WERI-Rb-1 (cell line): ENCODE results near the gene PTPRT.

ENCODE experiments used
- DNase-seq: peaks from one replicate; pipeline ENCODE4 v3.0.0-alpha.2; 2020
- H3K27ac ChIP-seq: fragments of 250-450 bp; sonication (Bioruptor Pico); 2 replicates; pipeline ENCODE4 v1.5.1; 2020; ENCODE audit warnings: mild to moderate bottlenecking, moderate library complexity
- H3K27me3 ChIP-seq: fragments of 250-450 bp; sonication (Bioruptor Pico); 2 replicates; pipeline ENCODE4 v1.5.1; 2021; ENCODE audit warnings: mild to moderate bottlenecking, low read depth, moderate library complexity; ENCODE audit not compliant: insufficient read depth, severe bottlenecking
- H3K36me3 ChIP-seq: fragments of 250-450 bp; sonication (Bioruptor Pico); 2 replicates; pipeline ENCODE4 v1.5.1; 2020; ENCODE audit warnings: mild to moderate bottlenecking, moderate library complexity
- H3K4me3 ChIP-seq: 2 replicates; pipeline ENCODE4 v1.5.1; 2011; ENCODE audit warnings: low read depth, mild to moderate bottlenecking, control low read depth, low read length
- H3K9me3 ChIP-seq: fragments of 250-450 bp; sonication (Bioruptor Pico); 2 replicates; pipeline ENCODE4 v1.5.1; 2021; ENCODE audit warnings: mild to moderate bottlenecking, moderate library complexity; ENCODE audit not compliant: severe bottlenecking
- TF ChIP-seq, protein P1 (sequence below): IDR thresholded peaks from 2 replicates; pipeline ENCODE4 v1.5.1; 2011; ENCODE audit warnings: low read depth, mild to moderate bottlenecking, control low read depth, inconsistent platforms, low read length

PTPRT gene

DNA sequence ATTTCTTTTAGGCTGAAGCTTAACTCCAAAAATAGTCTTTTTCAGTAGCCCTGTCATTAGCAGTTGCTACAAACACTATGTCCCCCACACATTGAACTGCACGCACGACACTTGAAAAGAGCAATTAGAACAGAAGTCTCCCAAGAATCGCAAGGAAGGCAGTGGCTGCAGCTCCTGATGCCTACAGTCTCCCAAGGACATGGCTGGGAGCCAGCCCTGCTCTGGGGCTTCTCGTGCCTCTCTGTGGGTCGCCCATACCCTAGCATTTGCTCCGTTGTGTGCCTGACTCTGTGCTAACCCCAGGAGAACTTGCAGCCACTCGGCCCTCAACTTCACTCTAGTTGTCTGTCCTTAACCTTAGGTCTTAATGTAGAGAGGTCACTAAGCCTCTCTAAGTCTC is 454.2 kb downstream of the PTPRT start:
- H3K36me3 ChIP-seq = no peaks in the 10 kb centered on the region
- TF ChIP-seq, protein P1, sequence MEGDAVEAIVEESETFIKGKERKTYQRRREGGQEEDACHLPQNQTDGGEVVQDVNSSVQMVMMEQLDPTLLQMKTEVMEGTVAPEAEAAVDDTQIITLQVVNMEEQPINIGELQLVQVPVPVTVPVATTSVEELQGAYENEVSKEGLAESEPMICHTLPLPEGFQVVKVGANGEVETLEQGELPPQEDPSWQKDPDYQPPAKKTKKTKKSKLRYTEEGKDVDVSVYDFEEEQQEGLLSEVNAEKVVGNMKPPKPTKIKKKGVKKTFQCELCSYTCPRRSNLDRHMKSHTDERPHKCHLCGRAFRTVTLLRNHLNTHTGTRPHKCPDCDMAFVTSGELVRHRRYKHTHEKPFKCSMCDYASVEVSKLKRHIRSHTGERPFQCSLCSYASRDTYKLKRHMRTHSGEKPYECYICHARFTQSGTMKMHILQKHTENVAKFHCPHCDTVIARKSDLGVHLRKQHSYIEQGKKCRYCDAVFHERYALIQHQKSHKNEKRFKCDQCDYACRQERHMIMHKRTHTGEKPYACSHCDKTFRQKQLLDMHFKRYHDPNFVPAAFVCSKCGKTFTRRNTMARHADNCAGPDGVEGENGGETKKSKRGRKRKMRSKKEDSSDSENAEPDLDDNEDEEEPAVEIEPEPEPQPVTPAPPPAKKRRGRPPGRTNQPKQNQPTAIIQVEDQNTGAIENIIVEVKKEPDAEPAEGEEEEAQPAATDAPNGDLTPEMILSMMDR = no peak
- no peaks in the 10 kb centered on the region for H3K9me3 ChIP-seq
- no peak overlapping the region for H3K4me3 ChIP-seq
- no peaks in the 10 kb centered on the region for H3K27me3 ChIP-seq
- no peak for DNase-seq
- no peak overlapping the region for H3K27ac ChIP-seq

DNA sequence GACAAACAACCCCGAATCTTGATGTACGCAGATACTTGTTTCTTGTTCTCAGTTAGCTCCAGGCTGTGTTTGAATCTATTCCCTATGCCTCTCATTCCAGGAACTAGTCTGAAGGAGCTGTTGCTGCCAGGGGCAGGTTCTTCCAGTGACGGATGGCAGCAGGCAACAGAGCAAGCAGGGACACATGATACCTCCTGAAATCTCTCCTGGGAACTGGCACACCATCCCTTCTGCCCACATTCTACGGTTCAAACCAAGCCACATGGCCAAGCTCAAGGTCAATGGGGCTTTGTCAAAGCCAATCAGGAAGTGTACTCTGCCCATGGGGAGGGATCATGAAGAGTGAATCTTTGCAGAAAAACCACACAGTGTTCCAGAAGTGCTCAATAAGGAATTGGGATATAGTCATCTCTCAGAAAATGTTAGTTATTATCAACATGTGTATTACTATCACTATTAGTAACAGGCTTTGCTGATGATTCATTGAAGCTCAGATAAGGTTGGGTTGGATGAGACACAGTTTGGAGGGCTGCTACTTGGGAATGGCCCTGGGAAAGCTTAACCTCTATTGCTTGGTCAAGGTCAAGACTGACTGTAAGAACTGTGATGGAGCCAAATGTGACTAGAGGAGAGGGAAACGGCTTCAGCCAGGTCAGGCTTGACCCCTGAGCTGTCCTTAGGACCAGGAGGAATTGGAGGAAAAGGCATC is 454.9 kb downstream of the PTPRT start:
- H3K36me3 ChIP-seq = no peaks in the 10 kb centered on the region
- H3K9me3 ChIP-seq = no peaks in the 10 kb centered on the region
- H3K27ac ChIP-seq = no peak overlapping the region
- TF ChIP-seq, protein P1 = no peak
- no peak for DNase-seq
- H3K27me3 ChIP-seq = no peaks in the 10 kb centered on the region
- H3K4me3 ChIP-seq = no peak overlapping the region

DNA sequence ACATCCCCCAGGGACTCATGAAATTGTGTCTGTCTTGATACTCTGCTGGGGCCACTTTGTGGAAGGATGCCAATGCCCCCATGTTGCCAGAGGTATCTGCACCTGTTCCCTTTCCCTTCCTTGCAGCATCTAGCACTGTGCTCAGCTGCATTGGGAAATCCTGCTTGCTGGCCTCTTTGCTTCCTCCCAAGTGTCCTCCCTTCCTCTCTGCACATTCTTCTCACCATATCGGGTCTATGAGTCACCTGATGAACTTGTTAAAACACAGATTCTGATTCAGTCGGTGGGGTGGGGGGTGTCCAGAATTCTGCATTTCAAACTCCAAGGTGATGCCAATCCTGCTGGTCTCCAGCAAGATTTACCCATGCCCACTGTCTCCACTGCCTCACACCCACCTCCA is 467.8 kb downstream of the PTPRT start:
- Histone ChIP-seq H3K9me3 (no peaks in the 10 kb centered on the region), H3K27me3 (no peaks in the 10 kb centered on the region), H3K4me3 (no peak overlapping the region), H3K36me3 (no peaks in the 10 kb centered on the region), H3K27ac (no peak overlapping the region)
- TF ChIP-seq, protein P1 = no peak
- DNase-seq = no peak

DNA sequence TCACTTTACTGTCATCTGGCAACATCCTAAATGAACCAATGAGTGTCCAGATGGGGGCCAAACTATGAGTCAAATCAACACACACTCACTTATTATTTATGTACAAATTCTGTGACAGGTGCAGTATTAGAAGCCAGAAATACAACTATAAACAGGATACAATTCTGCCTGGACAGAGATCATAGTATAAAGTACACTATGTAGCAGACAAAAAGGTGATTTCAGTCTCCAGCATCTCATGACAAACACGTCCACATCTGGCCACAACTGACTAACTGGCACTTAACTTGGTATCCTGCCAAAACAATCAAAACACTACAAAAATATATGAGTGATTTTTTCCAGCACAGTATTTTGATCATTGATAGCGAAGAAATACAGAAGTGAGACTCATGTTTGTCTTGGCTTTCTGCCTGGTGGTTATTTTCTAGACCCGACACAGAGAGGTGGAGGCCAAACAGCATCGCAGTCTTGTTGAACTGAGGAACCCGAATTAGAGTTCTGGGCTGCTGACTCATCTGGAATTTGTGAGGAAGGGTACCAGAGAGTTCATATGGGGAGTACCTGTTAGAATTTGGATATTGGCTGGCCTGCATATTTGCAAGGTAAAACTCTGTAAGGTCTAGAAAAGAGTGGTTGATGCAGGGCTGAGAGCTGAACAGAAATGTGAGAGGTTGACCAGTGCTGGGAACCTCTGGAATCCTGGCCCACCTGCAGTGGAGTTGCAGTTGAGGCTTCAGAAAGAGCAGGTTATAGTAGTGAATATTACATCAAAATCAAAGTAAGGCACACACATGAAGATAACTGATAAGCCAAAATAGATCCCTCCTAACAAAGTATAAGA is 475.2 kb downstream of the PTPRT start:
- no peaks in the 10 kb centered on the region for H3K36me3 ChIP-seq
- peaks cover 10% of the 10 kb centered on the region for H3K9me3 ChIP-seq
- no peak overlapping the region for H3K27ac ChIP-seq
- TF ChIP-seq, protein P1 = no peak
- DNase-seq = no peak
- no peaks in the 10 kb centered on the region for H3K27me3 ChIP-seq
- H3K4me3 ChIP-seq = no peak overlapping the region

DNA sequence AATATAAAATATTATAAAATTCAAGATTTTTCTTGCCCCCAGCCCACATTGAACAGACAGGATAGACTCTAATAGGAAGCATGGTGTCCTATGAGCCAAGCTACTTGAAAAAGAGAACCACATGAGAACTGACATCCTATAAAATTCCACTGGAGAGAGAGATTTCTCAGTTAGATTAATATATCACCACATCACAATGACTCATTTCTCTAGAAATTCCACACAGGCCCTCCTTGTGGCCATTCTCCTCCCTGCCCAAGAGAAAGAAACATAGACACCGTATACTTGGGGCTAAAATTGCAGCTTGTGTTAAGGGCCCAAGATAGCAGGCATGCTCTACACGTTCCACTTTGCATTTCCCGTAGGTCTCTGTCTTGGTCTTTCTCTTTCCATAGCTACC is 481.4 kb downstream of the PTPRT start:
- Histone ChIP-seq H3K27me3 (no peaks in the 10 kb centered on the region), H3K36me3 (no peaks in the 10 kb centered on the region), H3K9me3 (peaks cover 8% of the 10 kb centered on the region), H3K27ac (no peak overlapping the region), H3K4me3 (no peak overlapping the region)
- DNase-seq = no peak
- TF ChIP-seq, protein P1 = no peak
